CD4-positive, alpha-beta T cell treated with Interleukin-17A for 1 hour (primary cell): Measurements from ENCODE around the gene TOMM5.

ENCODE experiments used
- DNase-seq: peaks from one replicate; pipeline ENCODE4 v3.0.0-alpha.2; 2020

The TOMM5 gene

DNA sequence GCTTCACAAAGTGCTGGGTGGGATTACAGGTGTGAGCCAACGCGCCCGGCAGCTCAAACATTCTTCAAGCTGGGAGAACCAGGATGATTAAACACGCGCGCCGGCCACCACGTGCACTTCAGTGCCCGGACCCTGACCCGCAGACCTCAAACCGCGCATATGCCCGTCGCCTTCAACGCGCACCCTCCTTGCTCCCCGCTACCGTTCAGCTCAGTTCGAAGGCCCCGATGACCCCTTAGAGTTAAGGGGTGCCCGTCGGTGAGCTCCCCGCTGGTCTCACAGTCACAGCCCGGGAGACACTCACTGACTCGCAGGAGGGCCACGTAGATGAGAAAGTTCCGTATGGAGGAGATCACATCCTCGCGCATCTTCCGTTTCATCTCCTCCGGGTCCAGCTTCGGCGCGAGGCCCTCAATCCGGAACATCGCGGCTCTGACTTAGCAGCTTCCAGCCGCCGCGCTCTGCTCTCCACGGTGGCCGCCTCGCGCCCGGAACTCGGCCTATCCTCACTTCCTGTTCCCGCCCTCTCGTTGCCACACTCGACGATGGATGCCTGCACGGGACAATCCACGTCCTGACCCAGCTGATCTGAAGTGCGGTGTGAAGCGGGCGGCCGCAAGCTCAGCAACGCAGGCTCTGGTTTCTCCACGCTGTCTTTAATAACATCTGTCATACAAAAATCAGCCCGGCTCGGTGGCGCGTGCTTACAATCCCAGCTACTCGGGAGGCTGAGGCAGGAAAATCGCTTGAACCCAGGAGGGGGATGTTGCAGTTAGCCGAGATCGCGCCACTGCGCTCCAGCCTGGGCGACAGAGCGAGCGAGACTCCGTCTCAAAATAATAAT lies at the start of gene TOMM5:
Gene TOMM5, minus strand, starts transcription at position 490 of the 844 bp plus-strand sequence. Its CDS starts 65 bp downstream, at position 425.
- DNase-seq, result peak; percentile 93

GRCh38 chr9:37641331-37641730 lies 48.9 kb upstream of the TOMM5 start:
- no peak for DNase-seq

- DNase-seq, result no peak
Measured at GRCh38 chr9:37640246-37640645, 47.8 kb upstream of the TOMM5 start.

DNA sequence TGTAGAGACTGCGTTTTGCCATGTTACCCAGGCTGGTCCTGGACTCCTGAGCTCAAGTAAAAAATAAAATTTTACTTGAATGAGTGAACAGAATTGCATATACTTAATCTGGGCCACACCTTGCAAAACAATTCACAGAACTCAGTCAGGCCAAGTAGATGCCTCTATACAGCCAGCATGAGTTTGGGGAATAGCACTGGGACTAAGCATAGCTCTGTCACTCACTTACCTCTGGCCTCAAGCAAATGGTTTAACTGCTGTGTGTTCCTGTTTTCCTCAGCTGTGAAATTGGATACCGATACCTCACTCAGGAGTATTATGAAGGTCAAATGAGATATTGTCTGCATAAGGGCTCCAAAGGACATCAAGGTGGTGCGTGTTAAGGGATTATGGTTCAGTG lies 47.4 kb upstream of the TOMM5 start:
- no peak for DNase-seq

DNA sequence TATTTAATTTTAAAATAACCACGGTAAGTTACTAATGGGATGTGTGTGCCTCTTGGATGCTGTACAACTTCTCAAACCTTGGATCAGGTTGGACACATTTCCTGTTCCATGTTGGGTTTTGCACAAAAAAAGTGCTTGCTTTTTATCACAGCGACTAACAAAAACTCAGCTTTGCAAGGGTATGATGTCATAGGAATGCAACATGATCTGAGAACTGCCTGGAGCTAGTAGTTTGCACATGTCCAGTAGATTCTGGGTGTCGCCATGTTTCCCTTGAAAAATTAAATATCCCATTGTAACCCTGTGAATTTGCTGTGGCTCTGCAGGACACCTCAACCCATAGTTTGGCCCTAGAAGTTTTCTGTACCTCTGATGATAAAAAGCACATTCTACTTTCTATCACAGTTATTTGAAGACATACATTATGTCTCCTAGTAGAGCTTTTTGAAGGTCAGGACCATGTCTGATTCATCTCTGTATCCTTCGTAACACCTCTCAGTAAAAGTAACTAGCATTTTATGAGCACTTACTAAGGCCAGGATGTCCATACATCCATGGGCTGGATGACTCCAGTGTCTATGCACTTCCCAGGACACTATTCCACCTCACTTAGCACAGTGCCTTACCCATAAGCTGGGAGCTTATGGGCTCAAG lies 46.8 kb upstream of the TOMM5 start:
- DNase-seq, result no peak

- DNase-seq, result no peak
Measured at GRCh38 chr9:37636511-37637448, 44.4 kb upstream of the TOMM5 start.

DNA sequence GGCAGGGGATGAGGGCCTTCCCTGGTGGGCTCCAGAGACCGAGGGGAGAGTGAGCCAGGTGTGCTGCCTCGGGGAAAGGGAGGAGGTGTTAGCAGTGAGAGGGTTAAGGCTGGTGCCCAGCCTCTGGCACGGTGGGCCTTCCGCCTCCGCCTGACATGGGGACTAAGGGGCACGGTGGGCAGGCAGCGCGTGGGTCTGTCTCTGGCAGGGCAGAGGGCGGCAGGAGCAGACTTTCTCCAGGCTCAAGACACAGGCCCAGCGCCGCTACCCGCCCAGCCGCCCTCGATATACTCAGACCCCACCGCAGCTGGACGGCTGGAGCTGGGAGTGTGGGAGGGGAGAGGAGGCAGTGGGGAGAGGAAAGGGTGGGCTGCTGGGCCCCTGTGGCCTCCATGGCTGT lies 43.4 kb upstream of the TOMM5 start:
- DNase-seq, result no peak

- no peak for DNase-seq
Measured at GRCh38 chr9:37632479-37632878, 40.1 kb upstream of the TOMM5 start.

DNA sequence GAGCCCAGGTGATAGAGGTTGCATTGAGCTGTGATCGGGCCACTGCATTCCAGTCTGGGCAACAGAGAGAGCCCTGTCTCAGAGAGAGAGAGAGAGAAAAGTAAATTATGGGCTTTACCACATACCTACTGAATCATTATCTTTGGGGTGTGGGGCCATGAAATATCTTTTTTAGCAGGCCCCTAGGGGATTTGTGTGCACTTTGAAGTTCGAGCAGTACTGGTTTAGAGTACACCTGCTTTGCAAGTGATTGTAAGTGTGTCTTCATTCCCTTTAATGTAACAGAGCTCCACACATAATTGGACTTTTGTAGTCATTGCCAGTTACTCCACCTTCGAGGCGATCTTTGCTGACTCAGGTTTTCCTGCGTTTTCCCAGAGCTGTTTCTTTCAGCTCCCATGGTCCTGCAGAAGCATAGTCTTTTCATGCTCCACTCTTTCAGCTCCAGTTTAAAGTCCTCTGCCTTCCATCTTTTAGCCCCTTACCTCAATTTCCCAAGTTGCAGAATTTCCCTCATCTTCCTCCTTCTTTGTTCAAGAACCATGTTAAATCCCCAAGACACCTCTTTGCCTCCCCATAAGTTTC lies 34.4 kb upstream of the TOMM5 start:
- DNase-seq, result no peak

DNA sequence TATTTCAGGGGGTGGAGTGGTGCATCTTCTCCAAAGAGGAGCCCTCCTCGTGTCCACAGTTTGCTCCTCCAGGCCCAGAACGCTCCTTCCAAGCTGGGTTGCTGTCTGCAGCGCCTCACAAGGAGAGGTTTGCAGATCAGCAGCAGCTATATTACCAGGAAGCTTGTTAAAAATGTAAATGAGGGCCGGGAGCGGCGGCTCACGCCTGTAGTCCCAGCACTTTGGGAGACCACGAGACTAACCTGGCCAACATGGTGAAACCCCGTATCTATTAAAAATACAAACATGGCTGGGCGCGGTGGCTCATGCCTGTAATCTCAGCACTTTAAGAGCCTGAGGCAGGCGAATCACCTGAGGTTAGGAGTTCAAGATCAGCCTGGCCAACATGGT lies 33.4 kb upstream of the TOMM5 start:
- no peak for DNase-seq

DNA sequence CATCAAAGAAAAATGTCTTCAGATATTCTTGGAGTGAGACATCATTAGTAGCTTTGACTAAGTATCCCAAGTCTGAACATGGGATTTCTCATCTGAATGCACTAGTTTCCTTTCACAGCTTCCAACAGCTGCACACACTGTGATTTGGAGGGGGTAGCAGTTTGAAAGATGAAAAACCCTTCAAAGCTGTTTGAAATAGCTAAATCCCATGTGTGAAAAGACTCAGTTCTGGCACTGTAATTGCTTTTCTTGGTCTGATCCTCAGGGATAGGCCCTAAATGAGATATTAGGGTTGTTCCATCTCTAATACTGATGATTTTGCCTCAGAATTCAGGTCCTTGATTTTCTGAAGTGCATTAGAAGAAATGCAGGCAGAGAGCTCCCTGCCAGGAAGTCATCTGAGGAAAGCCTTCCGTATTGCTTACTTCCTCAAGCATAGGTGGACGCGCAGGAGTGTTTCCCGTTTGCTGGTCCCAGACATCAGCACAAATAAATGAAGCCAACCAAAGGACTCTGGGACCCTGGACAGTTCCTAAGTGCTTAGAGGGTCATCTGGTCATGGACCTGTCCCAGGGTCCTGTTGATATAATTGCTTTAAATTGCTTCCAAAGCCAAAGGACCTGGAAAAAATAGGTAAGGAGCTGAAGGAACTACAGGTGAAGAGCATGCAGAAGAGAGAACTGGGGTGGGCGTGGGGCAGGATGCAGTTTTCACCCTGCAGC lies 32.8 kb upstream of the TOMM5 start:
- DNase-seq, result no peak

DNA sequence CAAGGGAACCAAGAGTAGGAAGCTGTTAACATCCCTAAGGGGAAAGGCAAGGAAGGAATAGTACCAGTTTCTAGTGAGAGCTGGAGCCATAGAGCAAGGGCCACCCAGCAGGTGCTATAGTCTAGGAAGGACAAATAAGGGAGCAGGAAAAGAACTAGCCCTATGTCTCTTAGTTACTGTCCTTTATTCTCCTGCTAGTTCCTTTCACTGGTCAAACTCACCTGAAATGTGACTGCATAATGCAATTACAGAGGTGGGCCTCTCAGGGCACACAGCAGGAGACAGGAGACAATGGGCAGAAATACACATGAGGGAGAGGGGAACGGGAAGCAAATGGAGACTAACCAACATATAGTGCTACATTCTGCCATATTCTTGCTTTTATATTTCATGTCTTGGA lies 31.7 kb upstream of the TOMM5 start:
- DNase-seq, result no peak

DNA sequence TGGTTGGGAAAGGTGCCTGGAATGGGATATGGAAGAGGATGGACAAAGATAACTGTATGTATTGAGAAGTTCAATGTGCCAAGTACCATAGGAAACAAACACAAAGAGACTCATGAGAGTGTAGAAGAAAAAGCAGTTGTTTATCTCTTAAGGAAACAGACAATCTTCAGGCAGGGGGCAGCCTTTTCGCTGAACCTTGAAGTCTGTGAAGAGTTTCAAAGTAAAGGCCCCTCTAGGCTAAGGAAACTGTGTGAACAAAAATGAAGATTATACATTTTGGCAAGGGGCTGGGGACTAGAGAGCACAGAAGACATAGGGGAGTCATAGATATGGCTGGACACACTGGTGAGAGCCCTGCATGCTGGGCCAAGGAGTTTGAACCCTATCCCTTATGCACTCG lies 30.9 kb upstream of the TOMM5 start:
- no peak for DNase-seq

- no peak for DNase-seq
Measured at GRCh38 chr9:37622462-37622861, 30.1 kb upstream of the TOMM5 start.

GRCh38 chr9:37621273-37622121 lies 29.1 kb upstream of the TOMM5 start:
- no peak for DNase-seq

- no peak for DNase-seq
Measured at GRCh38 chr9:37620396-37620795, 28.0 kb upstream of the TOMM5 start.

- DNase-seq, result no peak
Measured at GRCh38 chr9:37619806-37620205, 27.4 kb upstream of the TOMM5 start.

GRCh38 chr9:37618817-37619216 lies 26.4 kb upstream of the TOMM5 start:
- DNase-seq, result no peak

- no peak for DNase-seq
Measured at GRCh38 chr9:37617832-37618231, 25.4 kb upstream of the TOMM5 start.

GRCh38 chr9:37617161-37617560 lies 24.8 kb upstream of the TOMM5 start:
- DNase-seq, result no peak

DNA sequence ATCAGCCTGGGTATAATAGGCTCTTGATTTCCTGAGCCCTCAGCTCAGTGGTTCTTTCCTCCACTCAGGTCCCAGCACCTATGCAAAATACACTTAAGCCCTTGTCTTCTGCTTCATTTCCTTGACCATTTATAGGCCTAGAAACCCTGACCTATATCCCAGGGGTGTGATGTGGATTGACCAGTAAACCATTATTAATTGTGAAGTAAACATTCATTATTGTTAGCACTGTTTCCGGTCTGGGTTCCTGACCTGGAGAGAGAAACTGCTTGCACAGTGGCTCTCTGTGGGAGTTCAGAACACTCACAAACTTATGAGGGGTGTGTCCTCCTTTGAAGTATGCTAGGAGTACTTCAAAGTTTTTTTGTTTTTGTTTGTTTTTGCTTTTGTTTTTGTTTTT lies 19.6 kb upstream of the TOMM5 start:
- DNase-seq, result no peak
